ENCODE data around the gene CNPY2. TPM values are rescaled to one million over a fixed set of nuclear protein-coding genes. Genes with fewer than 3 reads are reported as not detected.
A peak's percentile ranks its signal among the peaks of the same experiment; 100 is the strongest.
"Not testable (repeated sequence)": the region's sequence is repeated elsewhere in the genome, so short reads cannot be mapped to it uniquely, and the experiment has no call there.

The CNPY2 gene
- total RNA-seq (2014; rRNA removed; shearing (Covaris generic)), result 153 and 218 TPM in 2 replicates

DNA sequence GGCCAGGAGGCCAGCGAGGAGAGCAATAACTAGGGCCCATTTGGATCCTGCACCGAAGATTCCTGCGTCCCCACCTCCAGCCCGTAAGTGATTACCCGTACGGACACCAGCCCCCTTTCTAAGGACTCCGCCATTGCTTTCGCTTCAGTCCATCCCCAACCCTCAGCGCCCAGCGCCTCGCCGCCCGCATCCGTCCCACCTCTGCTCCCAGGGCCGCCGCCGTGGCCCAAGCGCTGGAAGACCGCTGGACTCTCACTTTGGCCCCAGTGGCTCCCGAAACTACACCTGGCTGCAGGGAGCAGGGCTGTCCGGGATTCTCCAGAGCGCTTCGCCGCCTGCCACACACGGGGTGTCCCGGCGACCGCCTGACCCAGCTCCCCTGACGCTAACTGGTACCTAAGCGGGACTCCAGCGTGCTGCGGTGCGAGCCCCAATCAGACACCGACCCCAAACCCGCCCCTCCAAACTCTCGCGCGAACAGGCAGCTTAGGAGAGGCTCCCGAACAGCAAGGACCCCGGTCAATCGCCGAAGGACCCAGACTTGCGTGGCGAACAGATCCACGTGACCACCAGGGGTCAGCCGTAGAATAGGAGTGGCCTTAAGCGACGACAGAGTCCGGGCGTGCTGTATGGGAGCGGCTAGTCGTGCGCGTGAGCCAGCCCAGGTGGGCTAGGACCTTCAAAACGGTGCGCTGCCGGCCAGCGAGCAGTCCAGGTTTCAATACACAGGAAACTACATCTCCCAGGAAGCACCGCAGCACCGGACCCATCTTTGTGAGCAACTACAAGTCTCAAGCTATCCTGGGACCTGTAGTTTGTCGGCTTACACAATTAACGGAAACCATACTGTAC, at the start of gene CNPY2:
Gene CNPY2 (minus strand): TSS at position 367 of the 852 bp plus-strand sequence. CDS start 771 bp downstream, outside the sequence.
- in situ Hi-C loops (cut with HindIII; ENCODE audit: low sequenced_read_pairs), result no loop called here
- peak; percentile 98 for DNase-seq (ENCODE audit: low spot score)

DNA sequence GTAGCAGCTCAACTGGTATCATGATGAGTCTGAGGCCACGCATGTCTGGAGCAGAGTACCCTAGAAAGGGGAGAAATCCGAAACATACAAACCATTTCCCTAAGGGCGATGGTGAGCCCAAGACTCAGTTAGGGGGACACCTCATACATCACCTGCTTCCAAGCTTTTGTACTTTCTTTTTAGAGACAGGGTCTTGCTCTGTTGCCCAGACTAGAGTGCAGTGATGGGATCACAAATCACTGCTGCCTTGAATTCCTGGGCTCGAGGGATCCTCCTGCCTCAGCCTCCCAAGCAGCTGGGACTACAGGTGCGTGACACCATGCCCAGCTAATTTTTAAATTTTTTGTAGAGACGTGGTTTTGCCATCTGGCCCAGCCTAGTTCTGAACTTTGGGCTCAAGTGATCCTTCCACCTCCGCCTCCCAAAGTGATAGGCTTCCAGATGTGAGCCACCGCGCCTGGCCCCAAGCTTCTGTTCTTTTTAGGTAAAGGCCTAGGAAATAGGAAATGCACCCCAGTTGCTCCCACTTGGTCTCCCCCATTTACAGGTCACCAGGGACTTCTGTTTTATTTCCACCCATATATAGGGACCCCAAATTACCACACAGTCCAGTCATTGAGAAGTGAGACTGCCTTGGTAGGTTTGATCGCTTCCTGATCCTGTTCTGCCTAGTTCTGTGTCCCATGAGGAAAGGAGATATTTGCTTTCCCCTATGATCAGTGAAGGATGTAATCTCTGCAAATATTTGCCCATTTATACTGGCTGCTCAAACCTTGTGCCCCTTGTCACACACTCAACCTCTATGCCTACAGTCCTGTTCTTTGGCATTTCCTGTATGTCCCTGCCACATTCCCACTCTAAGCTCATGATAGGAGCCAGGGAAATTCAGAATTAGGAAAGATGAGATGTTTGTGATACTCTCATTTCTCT, 46.6 kb upstream of the CNPY2 start, which contains the start of gene APOF:
Gene APOF (minus strand): TSS at position 728 of the 930 bp plus-strand sequence. CDS start 112 bp downstream, at position 616.
- in situ Hi-C loops (cut with HindIII; ENCODE audit: low sequenced_read_pairs), result no loop called here
- no peak for DNase-seq (ENCODE audit: low spot score)

DNA sequence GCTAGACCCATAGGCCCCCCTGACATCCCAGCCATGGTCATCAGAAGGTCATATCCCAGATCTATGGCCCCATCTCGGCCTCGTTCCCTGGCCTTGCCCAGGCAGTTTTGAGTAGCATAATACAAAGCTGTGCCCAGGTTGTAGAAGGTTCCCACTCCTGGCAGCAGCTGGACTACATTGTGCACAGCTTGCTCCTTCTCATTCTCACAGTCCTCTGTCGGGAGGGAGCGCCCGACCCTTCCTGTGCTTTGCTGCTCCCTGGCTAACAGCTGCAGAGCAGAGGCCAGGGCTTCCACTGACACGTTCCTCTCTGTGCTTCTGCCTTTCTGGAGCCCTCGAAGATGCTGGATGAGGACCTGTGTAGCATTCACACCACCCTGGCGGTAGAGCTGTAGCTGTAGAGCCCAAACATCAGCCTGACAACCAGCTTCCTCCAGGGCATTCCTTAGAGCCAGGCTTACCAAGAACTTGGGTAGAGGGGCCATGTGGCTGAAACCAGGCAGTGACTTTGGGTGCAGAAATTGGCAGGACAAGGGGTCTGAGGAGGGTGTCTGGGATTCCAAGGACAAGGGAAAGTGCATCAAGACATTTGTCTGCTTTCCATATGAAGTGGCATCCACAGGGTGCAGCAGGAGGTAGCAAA, 45.8 kb upstream of the CNPY2 start:
- in situ Hi-C loops (cut with HindIII; ENCODE audit: low sequenced_read_pairs), result no loop called here

DNA sequence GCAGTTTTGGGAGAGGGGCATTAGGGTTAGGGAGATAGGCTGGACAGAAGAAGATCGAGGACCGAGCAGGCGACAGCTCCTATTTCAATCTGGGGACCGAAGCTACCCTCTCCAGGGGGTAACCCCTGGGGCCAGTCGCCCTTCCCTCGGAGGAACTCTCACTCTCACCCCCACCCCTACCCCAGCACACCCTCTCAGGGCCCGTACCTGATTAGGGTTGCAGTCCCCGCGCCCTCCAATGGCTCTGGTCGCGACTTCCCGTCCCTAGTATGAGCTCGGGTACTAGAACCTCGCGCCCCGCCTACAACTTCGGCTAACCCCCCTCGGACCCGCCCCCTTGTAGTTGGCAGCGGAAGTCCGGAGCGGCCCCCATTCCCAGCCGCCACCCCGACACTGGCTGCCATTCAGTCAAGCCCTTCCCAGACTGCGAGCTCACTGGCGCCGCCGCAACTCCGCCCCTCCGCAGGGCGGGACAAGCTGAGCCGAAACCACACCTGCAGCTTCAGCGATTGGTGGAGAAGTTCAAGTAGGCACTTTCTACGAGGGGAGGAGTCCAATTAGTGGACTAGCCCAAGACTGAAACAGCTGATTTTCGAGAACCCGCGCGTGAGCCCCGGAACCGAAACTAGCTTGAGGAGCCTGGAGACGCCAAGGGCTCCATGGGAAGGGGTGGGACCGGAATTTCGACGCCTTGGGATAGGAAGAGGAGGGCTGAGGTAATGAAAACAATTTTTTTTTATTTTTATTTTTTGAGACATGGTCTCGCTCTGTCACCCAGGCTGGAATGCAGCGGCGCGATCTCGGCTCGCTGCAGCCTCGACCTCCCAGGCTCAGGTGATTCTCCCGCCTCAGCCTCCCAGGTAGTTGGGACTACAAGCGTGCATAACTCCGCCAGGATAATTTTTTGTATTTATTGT, 44.3 kb upstream of the CNPY2 start, which contains the start of gene STAT2:
Gene STAT2 (minus strand): TSS at position 257 of the 917 bp plus-strand sequence. CDS start 3,536 bp downstream, outside the sequence.
- peak; percentile 99 for DNase-seq (ENCODE audit: low spot score)
- in situ Hi-C loops (cut with HindIII; ENCODE audit: low sequenced_read_pairs), result no loop called here

More for the DNA sequence above, 45.8 kb upstream of the CNPY2 start:
- no peak for DNase-seq (ENCODE audit: low spot score)

DNA sequence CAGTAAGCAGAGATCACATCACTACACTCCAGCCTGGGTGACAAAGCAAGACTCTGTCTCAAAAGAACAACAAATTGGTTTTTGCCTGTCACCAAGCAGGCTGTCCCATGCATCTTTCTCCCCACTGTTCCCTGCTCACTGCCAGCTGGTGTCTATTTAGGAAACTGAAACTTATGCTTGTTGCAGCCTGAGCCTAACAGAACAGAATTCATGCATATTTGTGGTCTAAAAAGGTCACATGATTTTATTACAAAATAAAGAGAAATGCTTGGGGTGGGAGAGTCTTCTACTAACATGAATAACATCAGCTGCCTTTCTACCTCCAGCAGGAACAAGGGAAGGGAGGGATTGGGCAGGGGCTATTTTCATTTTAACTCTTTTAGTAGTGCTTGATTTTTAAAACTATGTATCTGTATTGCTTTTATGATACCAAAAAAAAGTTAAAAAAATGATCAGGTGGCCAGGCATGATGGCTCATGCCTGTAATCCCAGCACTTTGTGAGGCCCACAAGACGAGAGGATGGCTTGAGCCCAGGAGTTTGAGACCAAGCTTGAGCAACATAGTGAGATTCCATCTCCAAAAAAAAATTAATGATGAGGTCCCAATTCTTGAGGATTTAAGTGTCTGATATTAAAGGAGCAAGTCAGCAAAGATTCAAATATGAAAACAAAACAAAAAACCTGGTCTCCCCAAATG, 43.2 kb upstream of the CNPY2 start:
- peak; percentile 27 for DNase-seq (ENCODE audit: low spot score)

DNA sequence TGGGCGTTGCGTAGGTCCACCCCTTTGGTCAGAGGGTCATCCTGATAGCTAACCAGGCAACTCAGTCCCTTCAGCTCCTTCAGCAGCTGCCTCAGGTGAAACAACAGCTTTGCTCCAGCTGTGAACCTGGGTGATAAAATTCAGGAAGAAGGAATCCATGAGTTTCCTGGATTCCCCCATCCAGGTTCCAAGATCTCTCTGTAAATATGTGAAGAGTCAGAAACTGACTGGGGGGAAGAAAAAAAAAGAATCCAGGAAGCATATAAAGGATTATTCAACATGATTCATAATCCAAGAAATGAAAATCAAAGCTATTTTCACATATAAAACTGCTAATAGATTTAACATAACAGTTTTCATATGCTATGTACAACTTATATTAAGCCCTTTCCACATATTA, 35.5 kb upstream of the CNPY2 start:
- in situ Hi-C loops (cut with HindIII; ENCODE audit: low sequenced_read_pairs), result no loop called here
- DNase-seq (ENCODE audit: low spot score), result no peak

More for the DNA sequence above, 43.2 kb upstream of the CNPY2 start:
- in situ Hi-C loops (cut with HindIII; ENCODE audit: low sequenced_read_pairs), result no loop called here

DNA sequence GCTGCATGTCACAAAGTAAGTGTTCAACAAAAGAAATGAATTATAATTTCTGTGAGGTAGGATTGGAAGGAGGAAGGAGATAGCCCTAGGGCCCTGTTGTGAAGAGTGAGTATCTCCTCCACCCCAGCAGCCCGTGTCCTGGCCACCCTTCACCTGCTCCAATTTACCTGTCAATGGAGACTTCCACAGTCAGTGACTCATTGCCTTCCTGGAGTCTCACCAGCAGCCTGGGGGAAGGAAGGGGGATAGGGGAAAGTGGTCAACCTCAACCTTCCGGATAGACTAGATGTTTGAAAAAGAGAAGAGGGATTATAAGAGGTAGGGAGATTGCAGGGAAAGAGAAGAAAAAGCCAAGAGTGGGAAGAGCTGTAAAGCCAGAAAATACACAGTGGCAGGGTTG, 34.9 kb upstream of the CNPY2 start:
- in situ Hi-C loops (cut with HindIII; ENCODE audit: low sequenced_read_pairs), result no loop called here
- no peak for DNase-seq (ENCODE audit: low spot score)

DNA sequence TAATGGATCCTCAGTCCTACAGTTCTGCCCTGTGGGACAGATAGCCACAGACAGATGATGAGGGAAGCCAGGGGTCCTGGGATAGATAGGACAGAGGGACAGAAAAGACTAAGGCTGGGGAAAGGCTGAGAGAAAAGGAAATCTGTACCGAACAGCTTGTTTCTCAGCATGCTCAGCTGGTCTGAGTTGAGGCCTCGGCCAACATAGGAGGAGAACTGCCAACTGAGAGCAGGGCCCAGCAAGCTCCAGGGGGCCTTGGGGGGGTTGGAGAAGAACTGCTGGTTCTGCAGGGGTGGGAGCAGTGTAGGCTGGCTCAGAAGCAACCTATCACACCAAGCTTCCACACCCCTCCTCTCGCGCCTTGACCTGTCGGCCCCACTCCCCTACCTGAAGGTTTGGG, 33.0 kb upstream of the CNPY2 start:
- peak; percentile 94 for DNase-seq (ENCODE audit: low spot score)
- in situ Hi-C loops (cut with HindIII; ENCODE audit: low sequenced_read_pairs), result no loop called here

DNA sequence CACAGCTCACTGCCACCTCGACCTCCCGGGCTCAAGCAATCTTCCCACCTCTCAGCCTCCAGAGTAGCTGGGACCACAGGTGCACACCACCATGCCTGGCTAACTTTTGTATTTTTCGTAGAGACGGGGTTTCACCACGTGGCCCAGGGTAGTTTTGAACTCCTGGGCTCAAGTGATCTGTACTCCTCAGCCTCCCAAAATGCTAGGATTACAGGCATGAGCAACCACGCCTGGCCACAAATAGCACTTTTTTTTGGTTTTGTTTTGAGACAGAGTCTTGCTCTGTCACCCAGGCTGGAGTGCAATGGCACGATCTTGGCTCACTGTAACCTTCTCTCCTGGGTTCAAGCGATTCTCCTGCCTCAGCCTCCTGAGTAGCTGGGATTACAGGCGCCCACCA, 31.5 kb upstream of the CNPY2 start:
- in situ Hi-C loops (cut with HindIII; ENCODE audit: low sequenced_read_pairs); DNase-seq (ENCODE audit: low spot score): not testable (repeated sequence)

DNA sequence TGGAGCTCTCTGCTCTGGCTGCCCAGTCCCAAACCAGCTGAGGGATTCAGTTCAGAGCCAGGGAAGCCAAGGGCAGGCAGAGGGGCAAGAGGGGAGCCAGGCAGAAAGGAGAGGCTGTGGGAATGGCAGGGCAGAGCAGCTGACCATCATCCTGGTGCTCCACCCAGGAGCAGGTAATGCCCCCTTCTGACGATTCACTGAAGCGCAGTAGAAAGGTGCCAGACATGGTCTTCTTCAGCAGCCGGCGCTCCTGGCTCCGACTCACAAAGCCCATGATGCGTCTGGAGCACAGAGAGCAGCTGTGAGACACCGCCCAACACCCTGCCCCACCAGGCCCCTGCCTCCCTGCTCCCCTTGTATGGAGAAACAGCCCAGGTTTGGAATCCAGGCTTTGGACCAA, 30.9 kb upstream of the CNPY2 start:
- in situ Hi-C loops (cut with HindIII; ENCODE audit: low sequenced_read_pairs), result no loop called here
- DNase-seq (ENCODE audit: low spot score), result peak; percentile 53

DNA sequence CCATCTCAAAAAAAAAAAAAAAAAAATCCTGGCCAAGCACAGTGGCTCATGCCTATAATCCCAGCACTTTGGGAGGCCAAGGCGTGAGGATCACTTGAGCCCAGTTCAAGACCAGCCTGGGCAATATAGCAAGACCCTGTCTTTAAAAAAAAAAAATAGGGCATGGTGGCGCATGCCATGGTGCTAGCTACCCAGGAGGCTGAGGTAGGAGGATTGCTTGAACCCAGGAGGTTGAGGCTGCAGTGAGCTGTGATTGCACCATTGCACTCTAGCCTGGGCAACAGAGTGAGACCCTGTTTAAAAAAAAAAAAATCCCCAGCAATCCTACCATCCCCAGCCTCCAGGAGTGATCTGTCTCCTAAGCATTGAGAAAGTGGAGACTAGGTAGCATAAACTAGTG, 26.5 kb upstream of the CNPY2 start:
- in situ Hi-C loops (cut with HindIII; ENCODE audit: low sequenced_read_pairs), result not testable (repeated sequence)

DNA sequence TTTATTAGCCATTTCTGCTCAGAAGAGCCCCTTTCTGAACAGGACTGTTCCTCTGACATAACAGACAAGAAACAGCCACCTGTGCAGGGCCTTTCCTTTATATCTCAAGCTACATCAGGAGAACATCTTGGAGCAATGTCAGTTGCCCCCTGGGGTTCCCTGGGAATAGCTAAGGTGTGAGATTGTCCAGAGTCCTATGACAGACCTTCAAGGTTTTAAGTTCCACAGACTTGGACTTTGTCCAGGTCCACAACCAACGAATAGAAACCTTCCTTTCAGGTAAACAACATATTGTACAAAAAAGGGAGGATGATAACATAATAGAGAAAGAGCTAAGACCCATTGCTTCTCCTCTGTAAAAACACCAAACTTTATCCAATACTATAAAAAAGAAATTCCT, 25.8 kb upstream of the CNPY2 start:
- in situ Hi-C loops (cut with HindIII; ENCODE audit: low sequenced_read_pairs), result no loop called here
- no peak for DNase-seq (ENCODE audit: low spot score)

More for the DNA sequence above, 26.5 kb upstream of the CNPY2 start:
- DNase-seq (ENCODE audit: low spot score), result not testable (repeated sequence)

DNA sequence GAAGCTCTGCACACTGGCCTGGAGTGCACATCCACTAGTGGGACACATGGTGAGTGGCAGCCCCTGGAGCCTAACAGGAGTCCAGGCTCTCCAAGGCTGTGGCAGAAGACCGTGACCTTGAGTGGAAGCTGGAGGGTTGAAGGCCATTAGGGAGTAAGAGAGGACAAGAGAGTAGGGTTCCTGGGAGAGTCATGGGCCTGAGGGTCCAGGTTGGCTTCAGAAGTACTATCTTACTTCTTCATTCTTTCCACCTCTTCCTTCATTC, 23.3 kb upstream of the CNPY2 start:
- in situ Hi-C loops (cut with HindIII; ENCODE audit: low sequenced_read_pairs), result no loop called here
- no peak for DNase-seq (ENCODE audit: low spot score)

DNA sequence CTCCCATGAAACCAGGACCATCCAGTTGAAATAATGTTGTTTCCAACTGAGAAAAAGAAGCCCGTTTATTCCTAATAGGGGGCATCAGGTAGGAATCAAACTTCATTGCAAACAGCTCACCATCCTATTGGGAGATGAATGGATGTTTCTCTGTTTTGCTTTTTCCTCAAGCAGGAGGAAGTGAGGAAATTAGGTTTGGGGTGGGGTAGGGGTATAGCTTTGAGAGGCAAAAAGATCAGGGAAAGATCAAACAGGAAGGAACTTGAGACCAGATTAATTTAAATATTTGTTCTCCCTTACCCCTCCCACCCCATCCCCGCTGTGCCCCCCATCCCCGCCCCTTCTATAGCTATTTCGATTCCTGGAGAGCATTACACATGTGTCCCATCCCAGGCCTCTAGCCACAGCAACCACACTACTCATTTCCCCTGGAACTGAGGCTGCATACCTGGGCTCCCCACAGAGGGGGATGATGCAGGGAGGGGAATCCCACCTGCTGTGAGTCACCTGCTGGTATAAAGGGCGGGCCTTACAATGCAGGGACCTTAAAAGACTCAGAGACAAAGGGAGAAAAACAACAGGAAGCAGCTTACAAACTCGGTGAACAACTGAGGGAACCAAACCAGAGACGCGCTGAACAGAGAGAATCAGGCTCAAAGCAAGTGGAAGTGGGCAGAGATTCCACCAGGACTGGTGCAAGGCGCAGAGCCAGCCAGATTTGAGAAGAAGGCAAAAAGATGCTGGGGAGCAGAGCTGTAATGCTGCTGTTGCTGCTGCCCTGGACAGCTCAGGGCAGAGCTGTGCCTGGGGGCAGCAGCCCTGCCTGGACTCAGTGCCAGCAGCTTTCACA, 22.7 kb upstream of the CNPY2 start, which contains the start of gene IL23A:
Gene IL23A (plus strand): TSS at position 577 of the 850 bp plus-strand sequence. CDS start 161 bp downstream, at position 738.
- DNase-seq (ENCODE audit: low spot score), result no peak
- in situ Hi-C loops (cut with HindIII; ENCODE audit: low sequenced_read_pairs), result no loop called here

DNA sequence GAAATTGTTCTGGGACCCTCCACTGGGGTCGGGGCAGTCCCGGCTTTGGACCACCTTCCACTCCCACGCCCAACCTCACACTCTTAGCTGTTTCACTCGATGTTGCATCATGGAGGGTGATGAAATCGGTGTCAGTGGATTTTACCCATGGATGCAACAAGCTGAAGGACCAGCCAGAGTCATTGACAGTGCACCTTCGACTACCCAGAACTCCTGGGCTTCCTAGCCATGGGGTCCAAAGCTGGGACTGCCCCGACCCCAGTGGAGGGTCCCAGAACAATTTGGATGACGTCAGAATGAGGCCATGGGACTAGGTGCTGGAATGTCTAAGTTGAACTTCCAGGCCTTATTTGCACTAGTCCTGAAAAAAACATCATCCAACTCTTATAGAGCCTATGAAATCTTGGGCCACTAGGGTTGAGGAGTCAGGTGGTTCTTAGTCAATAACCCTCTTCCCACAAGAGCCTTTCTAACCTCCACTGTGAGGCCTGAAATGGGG, 22.0 kb upstream of the CNPY2 start:
- no peak for DNase-seq (ENCODE audit: low spot score)
- in situ Hi-C loops (cut with HindIII; ENCODE audit: low sequenced_read_pairs), result no loop called here

DNA sequence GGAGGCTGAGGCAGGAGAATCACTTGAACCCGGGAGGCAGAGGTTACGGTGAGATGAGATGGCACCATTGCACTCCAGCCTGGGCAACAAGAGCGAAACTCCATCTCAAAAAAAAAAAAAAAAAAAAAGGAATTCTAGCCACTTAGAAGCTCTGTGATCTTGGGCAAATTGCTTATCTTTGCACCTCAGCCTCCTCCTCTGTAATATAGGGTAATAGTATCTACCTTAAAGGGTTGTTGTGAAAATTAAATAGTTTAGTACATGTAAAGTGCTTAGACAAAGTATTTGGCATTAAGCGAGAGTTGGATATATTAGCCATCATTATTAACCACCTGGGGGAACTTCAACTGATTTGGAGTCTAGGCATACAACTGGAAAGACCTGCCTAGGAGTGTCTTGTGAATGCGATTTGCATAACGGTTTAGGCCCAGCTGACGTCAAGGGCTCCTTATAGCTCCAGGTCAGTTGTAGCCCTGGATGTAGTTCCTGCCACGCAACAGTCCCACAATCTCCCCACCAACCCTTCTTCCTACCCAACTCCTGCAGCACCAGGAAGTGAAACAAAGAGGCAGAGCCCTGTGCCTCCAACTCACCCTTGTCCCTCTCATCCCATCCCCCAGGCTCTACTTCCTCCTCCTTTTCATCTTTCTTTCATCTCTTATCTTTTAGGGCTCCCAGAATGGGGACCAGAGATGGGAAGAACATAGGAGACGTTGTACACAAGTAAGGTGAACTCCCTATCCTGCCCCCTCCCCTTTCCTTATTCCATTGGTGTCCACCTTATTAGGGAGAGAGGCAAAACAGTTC, 20.8 kb upstream of the CNPY2 start:
- in situ Hi-C loops (cut with HindIII; ENCODE audit: low sequenced_read_pairs), result no loop called here
- DNase-seq (ENCODE audit: low spot score), result no peak
